Ovary (tissue), 9 donors: ENCODE results near the gene DOCK4. TPM values are rescaled to one million over a fixed set of nuclear protein-coding genes. Genes with fewer than 3 reads are reported as not detected.

Experiments
- DNase-seq, 5 donors: peaks; one replicate each; pipeline ENCODE4 v3.0.0-alpha.2; 2019 to 2020
- H3K27ac ChIP-seq, 2 donors: fragments of 200-600 bp; one replicate each; pipeline versions ENCODE4 v1.5.1 to v1.8.0; 2019 to 2022
- H3K27me3 ChIP-seq: fragments of 200-600 bp; one replicate; pipeline ENCODE4 v1.8.0; 2022
- H3K36me3 ChIP-seq: fragments of 200-600 bp; sonication (generic); one replicate; pipeline ENCODE4 v1.5.1; 2019
- H3K4me1 ChIP-seq: one replicate; pipeline ENCODE4 v1.8.1; 2013; ENCODE audit warnings: mild to moderate bottlenecking, moderate library complexity; ENCODE audit not compliant: insufficient read depth
- H3K4me3 ChIP-seq: fragments of 200-600 bp; sonication (generic); one replicate; pipeline ENCODE4 v1.5.1; 2017
- H3K9me3 ChIP-seq, 2 donors: fragments of 200-600 bp in 1 of 2; sonication (generic) in 1 of 2; one replicate each; pipeline versions ENCODE4 v1.5.1 to v1.8.1; 2013 to 2019; ENCODE audit warnings: mild to moderate bottlenecking in 1 of 2, moderate library complexity in 1 of 2
- EP300 ChIP-seq: sonication (generic); formaldehyde crosslinking; IDR thresholded peaks from one replicate; pipeline ENCODE4 v1.6.1; 2017; ENCODE audit warnings: antibody characterized with exemption
- POLR2A ChIP-seq: fragments of 450-650 bp; IDR thresholded peaks from one replicate; pipeline ENCODE4 v1.6.1; 2017; ENCODE audit warnings: antibody characterized with exemption, mild to moderate bottlenecking, moderate library complexity
- WGBS, 3 donors: extraction: QIAGEN DNeasy Blood & Tissue Kit in 1 of 3; methylation state at CpG; one replicate each; pipeline versions ENCODE4 v1.1.5 to v1.1.7; 2013 to 2017; 5-methylcytosine and 5-hydroxymethylcytosine counted together
- intact Hi-C, 4 donors: fragments of 100-400 bp; cut with DNase I; formaldehyde crosslinking; loops; one replicate each; pipeline versions ENCODE4 v1.11.0 to v1.15.1; 2022 to 2023
- polyA plus RNA-seq, 2 donors: library from polyadenylated mRNA; stranded (reverse); fragments of 200-250 nt in 1 of 2; fragments of 350-450 nt in 1 of 2; fragmentation: Illumina TruSeq in 1 of 2; extraction: RNeasy Lipid Tissue Mini Kit (QIAGEN cat#74804) in 1 of 2; gene quantifications; one replicate each; pipeline ENCODE4 v1.2.3, GENCODE V29; 2013 to 2014
- total RNA-seq, 7 donors: library from RNA; depleted of rRNA in 2 of 7; stranded (reverse); fragments of >200 nt in 2 of 7; fragmentation: NEBNext Ultra II Directional in 3 of 7; extraction: Animal tissue kit (Norgen Biotek cat#: 25700) in 3 of 7; gene quantifications; one replicate each; pipeline versions ENCODE4 v1.1.0 to v1.2.4, GENCODE V29; 2016 to 2023
- TF ChIP-seq, protein P1 (sequence below), 3 donors: fragments of 450-650 bp in 2 of 3; fragments of 200-600 bp in 1 of 3; IDR thresholded peaks; one replicate each; pipeline versions ENCODE4 v1.5.1 to v1.8.0; 2016 to 2022; ENCODE audit warnings: antibody characterized with exemption in 3 of 3, mild to moderate bottlenecking in 1 of 3
- donor health status: DM: no; HTN: no; CAD: no; lungs with moderate emphysema.
- donor health status: DM: no; HTN: no; CAD: no.
- donor health status: Bipolar disorder and iron deficiency.
- donor health status: DM: yes; HTN: yes; CAD: no.
- donor health status: DM: no; HTN: no; CAD: no.
- donor health status: DM: yes; HTN: yes; CAD: no.

Gene DOCK4
- total and polyA plus RNA-seq, 9 donors, result 9.5 to 39.7 (median 27.3) TPM

DNA sequence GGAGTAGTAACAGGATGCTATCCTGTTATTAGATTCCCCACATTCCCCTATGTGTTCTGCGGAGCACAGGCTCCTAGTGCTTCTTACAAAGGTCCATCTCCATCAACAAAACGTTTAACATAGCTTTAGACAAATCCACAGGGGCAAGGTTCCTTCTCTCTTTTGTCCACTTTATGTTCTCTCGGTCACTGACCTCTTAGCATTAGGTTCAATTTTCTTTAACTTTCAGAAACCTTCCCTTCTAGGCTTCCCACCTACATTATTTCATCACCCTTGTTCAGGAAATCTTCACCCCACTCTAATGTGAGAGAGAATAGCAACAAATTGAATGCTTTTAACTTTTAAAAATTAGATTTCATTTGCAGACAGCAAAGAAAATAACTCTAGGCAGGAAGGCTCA, 84.9 kb downstream of the DOCK4 start:
- no peak overlapping the region for H3K4me3 ChIP-seq
- no peaks in the 10 kb centered on the region for H3K36me3 ChIP-seq
- H3K27ac ChIP-seq, result no peak overlapping the region
- H3K27me3 ChIP-seq, result no peaks in the 10 kb centered on the region
- H3K9me3 ChIP-seq, result no peaks in the 10 kb centered on the region
- no peak for DNase-seq
- intact Hi-C loops, result no loop called here
- 84 to 86% (median 86%) methylated on average over 3 of the region's 3 CpGs for WGBS, 3 donors
- peaks cover 3% of the 10 kb centered on the region for H3K4me1 ChIP-seq
- TF ChIP-seq, protein P1, sequence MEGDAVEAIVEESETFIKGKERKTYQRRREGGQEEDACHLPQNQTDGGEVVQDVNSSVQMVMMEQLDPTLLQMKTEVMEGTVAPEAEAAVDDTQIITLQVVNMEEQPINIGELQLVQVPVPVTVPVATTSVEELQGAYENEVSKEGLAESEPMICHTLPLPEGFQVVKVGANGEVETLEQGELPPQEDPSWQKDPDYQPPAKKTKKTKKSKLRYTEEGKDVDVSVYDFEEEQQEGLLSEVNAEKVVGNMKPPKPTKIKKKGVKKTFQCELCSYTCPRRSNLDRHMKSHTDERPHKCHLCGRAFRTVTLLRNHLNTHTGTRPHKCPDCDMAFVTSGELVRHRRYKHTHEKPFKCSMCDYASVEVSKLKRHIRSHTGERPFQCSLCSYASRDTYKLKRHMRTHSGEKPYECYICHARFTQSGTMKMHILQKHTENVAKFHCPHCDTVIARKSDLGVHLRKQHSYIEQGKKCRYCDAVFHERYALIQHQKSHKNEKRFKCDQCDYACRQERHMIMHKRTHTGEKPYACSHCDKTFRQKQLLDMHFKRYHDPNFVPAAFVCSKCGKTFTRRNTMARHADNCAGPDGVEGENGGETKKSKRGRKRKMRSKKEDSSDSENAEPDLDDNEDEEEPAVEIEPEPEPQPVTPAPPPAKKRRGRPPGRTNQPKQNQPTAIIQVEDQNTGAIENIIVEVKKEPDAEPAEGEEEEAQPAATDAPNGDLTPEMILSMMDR (IDR thresholded peaks at IDR 0.05), result no peak
- TF ChIP-seq POLR2A, result no peak
- TF ChIP-seq EP300, result no peak

DNA sequence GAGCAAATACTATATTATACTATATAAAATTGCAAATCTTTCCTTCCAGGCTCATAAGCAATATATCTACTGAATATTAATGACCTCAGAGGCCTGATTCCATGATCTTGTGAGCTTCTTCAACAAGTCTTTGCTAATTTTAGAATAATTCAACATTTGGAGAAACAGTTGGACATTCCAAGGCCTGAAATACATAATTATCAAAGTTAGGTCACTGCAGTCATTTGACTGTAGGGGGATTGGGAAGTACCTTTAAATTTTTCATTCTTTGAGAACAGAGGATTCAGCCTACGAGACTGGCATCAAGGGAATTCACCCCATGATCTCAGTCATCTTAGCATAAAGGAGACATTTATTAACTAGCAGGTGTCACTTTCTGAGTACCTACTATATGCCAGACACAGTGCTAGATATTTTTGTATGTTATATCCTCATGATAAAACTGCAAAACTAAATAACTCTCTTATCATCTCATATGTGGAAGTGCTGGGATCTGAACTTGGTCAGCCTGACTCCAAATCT, 85.4 kb downstream of the DOCK4 start:
- 89 to 97% (median 91%) methylated on average over 1 of the region's 1 CpG for WGBS, 3 donors

DNA sequence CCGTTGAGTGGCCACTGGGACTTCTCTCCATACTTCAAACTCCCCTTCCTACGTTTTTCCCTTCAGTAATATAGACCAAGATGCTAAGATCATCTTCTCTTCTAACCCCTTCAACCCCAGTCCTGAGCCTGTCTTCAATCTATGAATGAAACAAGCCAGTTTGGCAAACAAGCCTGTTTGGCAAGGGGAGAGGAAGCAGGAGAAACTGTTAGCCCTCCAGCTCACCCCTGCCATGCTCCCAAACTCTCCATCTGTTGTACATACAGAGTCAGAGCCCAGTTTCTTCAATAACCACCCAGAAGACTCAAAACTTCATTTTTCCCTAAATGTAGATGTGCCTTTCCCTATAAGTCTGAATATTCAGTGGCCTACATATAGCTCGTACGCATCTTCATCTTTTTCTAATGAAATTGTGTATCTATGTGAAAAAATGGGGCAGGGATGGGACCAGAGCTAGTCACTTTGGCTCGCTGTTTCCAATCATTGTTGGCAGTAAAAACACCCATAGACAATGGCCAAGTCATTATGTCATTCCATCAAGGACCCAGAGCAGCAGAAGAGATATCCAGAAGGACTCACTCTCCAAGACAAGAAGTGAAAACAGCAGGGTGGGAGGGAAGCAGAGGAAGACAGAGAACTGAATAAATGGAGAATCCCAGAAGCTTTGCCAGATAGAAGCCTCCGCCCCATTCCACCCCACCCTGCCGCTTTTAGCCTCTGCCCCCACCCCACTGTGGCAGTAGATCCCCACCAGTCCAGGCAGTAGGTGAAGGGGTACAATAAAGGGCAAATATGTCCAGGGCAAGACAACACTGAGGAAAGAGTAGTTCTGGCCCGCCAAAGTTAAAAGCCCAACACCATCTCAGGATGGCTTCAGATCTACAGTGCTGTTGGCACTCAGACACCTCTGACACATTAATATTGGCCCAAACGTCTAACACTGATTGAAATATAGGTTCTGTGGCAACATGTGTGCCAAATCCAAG, 87.3 kb downstream of the DOCK4 start:
- no peak overlapping the region for H3K4me3 ChIP-seq
- TF ChIP-seq, protein P1 (IDR thresholded peaks at IDR 0.05), result no peak
- no peak for TF ChIP-seq EP300
- TF ChIP-seq POLR2A, result no peak
- no peak overlapping the region for H3K27ac ChIP-seq
- intact Hi-C loops, result no loop called here
- WGBS, 3 donors, result 89 to 95% (median 94%) methylated on average over 9 of the region's 9 CpGs
- H3K9me3 ChIP-seq, result no peaks in the 10 kb centered on the region
- no peaks in the 10 kb centered on the region for H3K27me3 ChIP-seq
- no peaks in the 10 kb centered on the region for H3K36me3 ChIP-seq
- H3K4me1 ChIP-seq, result peaks cover 3% of the 10 kb centered on the region
- DNase-seq, result no peak

More for the DNA sequence above, 85.4 kb downstream of the DOCK4 start:
- Histone ChIP-seq H3K27me3 (no peaks in the 10 kb centered on the region), H3K4me1 (peaks cover 3% of the 10 kb centered on the region), H3K4me3 (no peak overlapping the region), H3K9me3 (no peaks in the 10 kb centered on the region), H3K27ac (no peak overlapping the region), H3K36me3 (no peaks in the 10 kb centered on the region)
- intact Hi-C loops, result no loop called here
- TF ChIP-seq, protein P1 (IDR thresholded peaks at IDR 0.05), result no peak
- TF ChIP-seq POLR2A (no peak), EP300 (no peak)
- no peak for DNase-seq

DNA sequence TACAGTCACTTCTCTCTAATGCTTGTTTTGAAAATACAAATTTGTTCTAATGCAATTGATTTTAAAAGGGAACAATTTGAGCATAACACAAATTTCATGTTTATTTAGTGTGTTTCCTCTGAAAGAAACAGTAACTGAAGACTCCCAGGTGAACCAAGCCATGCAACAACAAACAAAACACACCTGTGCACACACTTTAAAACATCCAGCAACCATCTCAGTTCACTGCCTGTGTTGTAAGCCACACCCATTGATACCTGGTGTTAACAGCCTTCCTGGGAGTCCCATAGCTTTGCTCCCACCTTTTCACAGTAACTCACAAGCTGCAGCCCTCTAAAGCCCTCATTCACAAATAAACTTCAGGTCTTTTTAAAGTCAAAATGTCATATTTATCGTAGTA, 89.3 kb downstream of the DOCK4 start:
- no peak for DNase-seq
- H3K27me3 ChIP-seq, result no peaks in the 10 kb centered on the region
- H3K4me1 ChIP-seq, result peaks cover 6% of the 10 kb centered on the region
- TF ChIP-seq, protein P1 (IDR thresholded peaks at IDR 0.05), result no peak
- no peak for TF ChIP-seq POLR2A
- no peak for TF ChIP-seq EP300
- H3K9me3 ChIP-seq, result no peaks in the 10 kb centered on the region
- no peak overlapping the region for H3K27ac ChIP-seq
- intact Hi-C loops, result no loop called here
- 95 to 98% (median 97%) methylated on average over 1 of the region's 1 CpG for WGBS, 3 donors
- H3K4me3 ChIP-seq, result no peak overlapping the region
- no peaks in the 10 kb centered on the region for H3K36me3 ChIP-seq
